Activated CD4-positive, alpha-beta T cell treated with anti-CD3 and anti-CD28 coated beads, Interleukin-2, Interleukin-6, amounts not matched to agents 100 ng/mL and 50 ng/mL, durations not matched to agents 16 hours and 8 hours (primary cell): ENCODE data around the gene ST7.
A peak's percentile ranks its signal among the peaks of the same experiment; 100 is the strongest.
"Not testable (repeated sequence)": the region's sequence is repeated elsewhere in the genome, so short reads cannot be mapped to it uniquely, and the experiment has no call there.

Experiments used
- DNase-seq: peaks from one replicate; pipeline ENCODE4 v3.0.0-alpha.2; 2020

ST7 gene

GRCh38 chr7:117245703-117246102 is 292.4 kb downstream of the ST7 start:
- DNase-seq, result not testable (repeated sequence)

DNA sequence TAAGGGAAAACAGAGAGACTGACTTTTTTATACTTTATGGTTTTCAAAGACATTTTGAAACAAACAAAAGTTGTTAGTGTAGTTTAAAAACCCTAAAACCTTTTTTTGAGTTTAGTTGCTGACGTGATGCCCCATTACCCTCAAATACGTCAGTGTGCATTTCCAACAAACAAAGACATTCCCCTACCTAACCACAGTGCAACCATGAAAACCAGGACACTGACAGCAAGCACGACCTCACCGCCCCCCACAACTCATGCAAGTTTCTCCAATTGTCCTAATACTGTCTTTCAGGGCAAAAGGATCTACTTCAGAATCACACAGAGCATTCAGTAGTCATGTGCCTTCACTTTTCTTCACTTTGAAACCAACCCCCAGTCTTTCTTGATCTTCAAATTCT is 294.5 kb downstream of the ST7 start:
- no peak for DNase-seq

- no peak for DNase-seq
These were observed 295.5 kb downstream of the ST7 start for GRCh38 chr7:117248829-117249228.

GRCh38 chr7:117249696-117250095 is 296.4 kb downstream of the ST7 start:
- no peak for DNase-seq

- DNase-seq, result no peak
These were observed 296.9 kb downstream of the ST7 start for GRCh38 chr7:117250245-117250644.

GRCh38 chr7:117250801-117251200 is 297.5 kb downstream of the ST7 start:
- no peak for DNase-seq

GRCh38 chr7:117251687-117252086 is 298.4 kb downstream of the ST7 start:
- DNase-seq, result no peak

DNA sequence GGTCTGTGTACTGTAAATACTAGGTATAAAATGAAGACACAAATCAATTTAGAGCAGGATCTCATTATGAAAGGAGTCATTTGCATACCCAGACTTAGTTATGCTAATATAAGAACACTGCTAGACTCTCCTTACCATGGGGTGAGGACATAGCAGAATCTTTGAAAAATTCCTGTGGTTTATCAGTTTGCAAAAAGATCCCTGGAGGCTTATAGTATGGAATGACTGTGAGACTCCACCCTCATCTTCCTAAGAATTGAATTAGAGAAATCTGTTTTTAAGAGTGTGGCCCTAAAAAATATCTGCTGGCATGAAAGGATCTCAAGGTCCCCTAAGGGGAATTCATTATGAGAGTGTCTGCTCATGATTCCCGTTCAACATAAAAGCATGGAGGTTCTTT is 306.3 kb downstream of the ST7 start:
- DNase-seq, result no peak

- DNase-seq, result no peak
These were observed 309.2 kb downstream of the ST7 start for GRCh38 chr7:117262546-117262945.

DNA sequence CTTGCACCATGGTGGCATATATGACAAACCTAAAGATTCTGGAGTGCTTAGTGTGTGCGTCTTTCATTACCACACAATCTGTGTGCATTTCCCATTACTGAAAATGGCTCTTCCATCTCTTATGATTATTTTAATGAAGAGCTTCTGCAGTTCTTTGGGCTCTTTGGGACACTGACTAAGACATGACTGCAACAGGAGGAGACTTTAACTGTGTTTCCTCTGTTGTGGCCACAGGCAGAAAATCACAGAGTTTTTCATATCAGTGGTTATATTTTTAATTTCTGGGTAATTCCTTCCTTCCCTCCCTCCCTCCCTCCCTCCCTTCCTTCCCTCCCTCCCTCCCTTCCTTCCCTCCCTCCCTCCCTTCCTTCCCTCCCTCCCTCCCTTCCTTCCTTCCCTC is 311.4 kb downstream of the ST7 start:
- DNase-seq, result no peak

- peak; percentile 32 for DNase-seq
These were observed 316.1 kb downstream of the ST7 start for GRCh38 chr7:117269417-117269816.

DNA sequence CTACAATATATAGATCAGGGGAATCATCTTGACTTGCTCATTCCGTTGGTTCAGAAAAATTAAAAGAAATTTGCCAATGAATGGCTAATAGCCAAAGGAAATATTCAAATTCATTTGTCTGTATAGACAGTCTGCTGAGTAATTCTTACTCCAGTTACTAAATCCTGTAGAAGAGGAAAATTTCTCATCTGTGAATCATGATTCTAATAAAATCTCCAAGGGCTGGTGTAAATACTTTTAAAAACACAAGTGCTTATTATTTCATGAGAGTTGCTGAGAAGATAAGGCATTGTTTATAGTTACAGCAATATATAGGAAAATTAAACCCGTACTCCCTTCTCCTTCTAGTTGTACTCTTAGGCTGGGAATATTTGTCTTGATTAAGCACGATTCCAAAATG is 316.6 kb downstream of the ST7 start:
- DNase-seq, result no peak

GRCh38 chr7:117270371-117270770 is 317.1 kb downstream of the ST7 start:
- no peak for DNase-seq

DNA sequence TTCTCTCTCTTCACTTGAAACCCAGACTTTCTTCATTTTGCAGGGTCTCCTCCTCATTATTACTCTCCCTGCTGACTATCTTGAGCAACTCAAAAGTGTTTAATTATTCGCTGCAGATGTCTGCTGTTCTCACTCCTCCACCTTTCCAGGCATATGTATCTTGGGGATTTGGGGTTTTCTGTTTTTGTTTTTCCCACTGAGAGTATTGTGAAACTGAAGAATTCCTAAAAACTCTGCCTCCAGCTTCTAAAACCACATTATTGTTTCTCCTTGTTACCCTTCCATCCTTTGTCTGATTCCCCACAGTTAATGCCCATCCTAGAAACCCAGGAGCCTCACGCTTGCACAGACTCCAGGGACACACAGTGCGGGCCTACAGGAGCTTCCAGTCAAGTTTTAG is 318.3 kb downstream of the ST7 start:
- DNase-seq, result no peak

DNA sequence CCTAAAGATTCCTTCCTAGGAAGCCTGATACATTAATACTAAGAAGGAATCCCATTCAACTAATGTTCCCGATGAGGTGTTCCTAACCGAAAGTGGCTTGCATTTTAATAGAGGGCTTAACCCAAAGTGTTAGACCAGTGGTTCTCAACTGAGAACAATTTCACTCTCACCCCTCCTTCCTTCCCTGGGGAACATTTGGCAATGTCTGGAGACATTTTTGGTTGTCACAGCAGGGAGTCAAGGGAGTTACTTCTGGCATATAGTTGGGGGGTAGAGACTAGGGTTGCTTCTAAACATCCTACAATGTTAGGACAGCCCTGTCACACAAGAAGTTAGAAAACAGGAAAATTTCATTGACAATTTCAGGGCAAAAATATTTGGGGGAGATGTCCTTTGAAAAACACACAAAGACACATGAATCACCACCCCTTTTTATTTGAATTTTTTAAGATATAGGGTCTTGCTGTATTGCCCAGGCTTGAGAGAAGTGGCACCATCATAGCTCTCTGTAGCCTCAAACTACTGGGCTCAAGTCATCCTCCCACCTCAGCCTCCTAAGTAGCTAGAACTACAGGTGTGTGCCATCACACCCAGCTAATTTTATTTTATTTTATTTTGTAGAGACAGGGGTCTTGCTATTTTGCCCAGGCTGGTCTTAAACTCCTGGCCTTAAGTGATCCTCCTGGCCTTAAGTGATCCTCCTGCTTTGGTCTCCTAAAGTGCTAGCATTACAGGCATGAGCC is 318.9 kb downstream of the ST7 start:
- DNase-seq, result no peak

DNA sequence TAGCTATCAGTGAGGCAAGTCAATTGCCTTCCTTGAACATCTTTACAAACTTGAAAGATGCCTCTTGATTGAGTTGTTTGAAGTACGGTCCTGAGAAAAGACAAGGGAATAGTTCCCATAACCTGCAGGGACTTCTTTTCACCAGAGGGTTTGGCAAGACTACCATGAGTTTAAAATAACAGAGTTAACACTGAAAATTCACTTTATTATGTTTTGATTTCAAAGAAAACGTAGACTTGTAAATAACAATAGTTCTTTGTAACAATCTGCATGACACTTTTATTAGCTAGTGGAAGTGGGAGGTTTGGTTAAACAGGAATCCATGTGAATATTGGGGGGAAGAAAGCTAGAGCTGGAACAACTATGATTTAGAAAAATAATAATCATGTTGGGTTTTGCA is 320.0 kb downstream of the ST7 start:
- no peak for DNase-seq

DNA sequence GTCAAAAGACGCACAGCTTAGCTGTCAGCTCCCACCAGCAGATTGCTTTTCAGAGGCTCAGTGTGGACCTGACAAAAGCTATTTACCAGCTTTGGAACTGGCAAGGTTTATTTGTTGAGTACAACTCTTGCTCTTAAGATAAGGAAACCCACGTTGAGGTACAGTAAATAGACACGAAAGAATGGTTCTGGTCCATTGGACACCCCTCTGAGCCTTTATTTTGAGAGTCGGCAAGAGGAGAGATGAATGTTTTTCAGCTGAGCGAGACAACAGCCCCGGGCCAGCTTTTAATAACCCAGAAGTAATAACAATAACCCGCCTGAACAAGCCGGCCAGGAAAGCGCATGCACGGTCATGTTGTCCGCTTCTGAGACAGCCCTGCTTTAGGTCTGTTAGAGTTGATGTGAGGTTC is 320.5 kb downstream of the ST7 start:
- no peak for DNase-seq

GRCh38 chr7:117274951-117275350 is 321.6 kb downstream of the ST7 start:
- no peak for DNase-seq

DNA sequence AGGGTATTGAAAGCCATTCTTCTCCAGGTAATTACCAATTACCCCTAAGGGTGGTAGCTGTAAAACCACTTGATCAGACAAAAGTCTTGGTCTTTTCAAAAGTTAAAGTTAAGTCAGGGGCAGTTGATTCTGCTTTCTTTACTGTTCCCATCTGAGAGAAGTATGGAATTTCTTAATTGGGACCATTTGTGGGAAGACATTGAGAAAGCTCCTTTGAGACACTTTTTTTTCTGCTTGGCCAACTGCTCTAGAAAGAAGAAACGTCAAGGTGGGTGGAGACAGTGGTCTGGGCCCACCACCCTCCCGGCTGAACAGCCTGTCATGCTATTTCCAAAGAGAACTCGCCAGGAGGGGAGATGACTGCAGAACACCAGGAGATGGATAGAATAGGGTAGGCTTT is 324.3 kb downstream of the ST7 start:
- no peak for DNase-seq

DNA sequence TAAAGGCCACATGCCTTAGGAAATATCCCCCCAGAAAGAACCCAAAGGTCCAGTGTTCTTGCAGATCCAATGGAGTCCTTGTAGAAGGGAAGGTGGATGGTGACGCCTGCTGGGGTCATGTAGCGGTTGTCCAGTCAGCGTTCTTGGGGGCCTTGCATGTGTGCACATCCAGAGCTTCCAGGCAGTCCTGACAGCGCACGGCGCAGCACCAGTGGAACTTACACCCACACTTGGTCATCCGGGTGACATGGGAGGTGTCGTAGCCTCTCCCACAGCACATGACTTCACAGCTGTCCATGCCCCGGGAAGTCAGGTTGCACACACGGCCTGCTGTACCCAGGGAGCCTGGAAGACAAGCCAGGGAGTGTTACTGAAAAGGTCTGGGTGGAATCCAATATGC is 324.7 kb downstream of the ST7 start:
- DNase-seq, result no peak

DNA sequence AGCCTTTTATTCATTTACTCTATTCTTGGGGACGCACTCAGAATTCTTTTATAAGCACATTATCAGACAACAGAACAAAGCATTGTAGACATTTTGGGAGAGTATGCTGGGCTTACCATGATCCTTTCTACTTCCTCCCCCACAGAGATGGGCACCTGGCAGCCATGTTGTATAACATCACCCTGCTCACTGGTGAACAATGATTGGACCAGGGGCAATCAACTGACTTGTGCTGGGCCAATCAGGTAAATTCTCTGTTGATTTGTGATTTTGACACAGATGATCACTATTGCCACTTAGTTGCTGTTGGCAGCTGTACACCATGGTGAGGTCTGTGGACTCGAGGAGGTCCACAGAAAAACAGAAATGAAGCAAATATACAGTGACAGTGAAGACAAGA is 325.9 kb downstream of the ST7 start:
- no peak for DNase-seq
